ENCODE data around the gene INPP5A. TPM values are rescaled to one million over a fixed set of nuclear protein-coding genes. Genes with fewer than 3 reads are reported as not detected.

Gene INPP5A
- total RNA-seq, 2 donors from 2014 or later = 20.7 to 26.7 TPM

DNA sequence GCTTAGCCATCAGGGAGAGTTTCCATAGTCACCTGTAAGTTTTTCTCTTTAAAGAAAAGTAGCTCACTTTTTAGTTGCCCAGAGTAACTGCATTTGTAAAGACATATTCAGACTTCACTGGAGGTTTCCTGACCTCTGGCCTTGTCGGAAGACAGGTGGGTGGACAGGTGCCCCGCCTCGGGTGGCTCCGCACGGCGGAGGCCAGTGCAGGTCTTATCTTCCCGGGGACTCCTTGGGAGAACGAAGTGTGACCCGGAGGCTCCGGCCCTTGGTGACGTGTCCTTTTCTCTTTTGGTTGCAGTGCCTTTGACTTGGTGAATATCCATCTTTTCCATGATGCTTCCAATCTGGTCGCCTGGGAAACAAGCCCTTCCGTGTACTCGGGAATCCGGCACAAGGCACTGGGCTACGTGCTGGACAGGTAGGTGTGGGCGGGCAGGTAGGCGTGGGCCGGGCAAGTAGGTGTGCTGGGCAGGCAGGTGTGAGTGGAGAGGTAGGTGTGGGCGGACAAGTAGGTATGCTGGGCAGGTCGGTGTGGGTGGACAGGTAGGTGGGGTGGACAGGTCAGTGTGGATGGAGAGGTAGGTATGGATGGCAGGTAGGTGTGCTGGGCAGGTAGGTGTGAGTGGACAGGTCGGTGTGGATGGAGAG lies 172.6 kb downstream of the INPP5A start:
- no peak overlapping the region for H3K9ac ChIP-seq (ENCODE audit: extremely low read depth, low read length, poor library complexity, severe bottlenecking)
- H3K4me3 ChIP-seq (ENCODE audit: low read length) = no peak overlapping the region
- no peaks in the 10 kb centered on the region for H3K27me3 ChIP-seq (ENCODE audit: control insufficient read depth, insufficient read depth, low read length, poor library complexity, severe bottlenecking)
- DNase-seq = peak; percentile 32
- peaks cover 18% of the 10 kb centered on the region for H3K9me3 ChIP-seq (ENCODE audit: control insufficient read depth, low read length)
- Mint-ChIP-seq H3K4me1 (no peaks in the 10 kb centered on the region), H3K36me3 (ENCODE audit: low read depth) (peaks cover 49% of the 10 kb centered on the region), H3K27me3 (ENCODE audit: insufficient read depth) (no peaks in the 10 kb centered on the region), H3K9me3 (peaks cover 31% of the 10 kb centered on the region), H3K27ac (no peak overlapping the region), H3K4me3 (no peak overlapping the region)
- TF ChIP-seq, protein P1, sequence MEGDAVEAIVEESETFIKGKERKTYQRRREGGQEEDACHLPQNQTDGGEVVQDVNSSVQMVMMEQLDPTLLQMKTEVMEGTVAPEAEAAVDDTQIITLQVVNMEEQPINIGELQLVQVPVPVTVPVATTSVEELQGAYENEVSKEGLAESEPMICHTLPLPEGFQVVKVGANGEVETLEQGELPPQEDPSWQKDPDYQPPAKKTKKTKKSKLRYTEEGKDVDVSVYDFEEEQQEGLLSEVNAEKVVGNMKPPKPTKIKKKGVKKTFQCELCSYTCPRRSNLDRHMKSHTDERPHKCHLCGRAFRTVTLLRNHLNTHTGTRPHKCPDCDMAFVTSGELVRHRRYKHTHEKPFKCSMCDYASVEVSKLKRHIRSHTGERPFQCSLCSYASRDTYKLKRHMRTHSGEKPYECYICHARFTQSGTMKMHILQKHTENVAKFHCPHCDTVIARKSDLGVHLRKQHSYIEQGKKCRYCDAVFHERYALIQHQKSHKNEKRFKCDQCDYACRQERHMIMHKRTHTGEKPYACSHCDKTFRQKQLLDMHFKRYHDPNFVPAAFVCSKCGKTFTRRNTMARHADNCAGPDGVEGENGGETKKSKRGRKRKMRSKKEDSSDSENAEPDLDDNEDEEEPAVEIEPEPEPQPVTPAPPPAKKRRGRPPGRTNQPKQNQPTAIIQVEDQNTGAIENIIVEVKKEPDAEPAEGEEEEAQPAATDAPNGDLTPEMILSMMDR (conservative IDR thresholded peaks at IDR 0.05) = no peak
- no peak overlapping the region for H3K27ac ChIP-seq (ENCODE audit: low read depth, low read length)
- H3K36me3 ChIP-seq (ENCODE audit: control insufficient read depth, insufficient read depth, low read length) = no peaks in the 10 kb centered on the region
- WGBS, 2 experiments (ENCODE audit: insufficient coverage in 1 of 2, insufficient read length in 1 of 2) = 93 to 94% methylated on average over 19 to 22 of the region's 22 CpGs
- no peaks in the 10 kb centered on the region for H3K4me1 ChIP-seq (ENCODE audit: control insufficient read depth, insufficient read depth, low read length)

DNA sequence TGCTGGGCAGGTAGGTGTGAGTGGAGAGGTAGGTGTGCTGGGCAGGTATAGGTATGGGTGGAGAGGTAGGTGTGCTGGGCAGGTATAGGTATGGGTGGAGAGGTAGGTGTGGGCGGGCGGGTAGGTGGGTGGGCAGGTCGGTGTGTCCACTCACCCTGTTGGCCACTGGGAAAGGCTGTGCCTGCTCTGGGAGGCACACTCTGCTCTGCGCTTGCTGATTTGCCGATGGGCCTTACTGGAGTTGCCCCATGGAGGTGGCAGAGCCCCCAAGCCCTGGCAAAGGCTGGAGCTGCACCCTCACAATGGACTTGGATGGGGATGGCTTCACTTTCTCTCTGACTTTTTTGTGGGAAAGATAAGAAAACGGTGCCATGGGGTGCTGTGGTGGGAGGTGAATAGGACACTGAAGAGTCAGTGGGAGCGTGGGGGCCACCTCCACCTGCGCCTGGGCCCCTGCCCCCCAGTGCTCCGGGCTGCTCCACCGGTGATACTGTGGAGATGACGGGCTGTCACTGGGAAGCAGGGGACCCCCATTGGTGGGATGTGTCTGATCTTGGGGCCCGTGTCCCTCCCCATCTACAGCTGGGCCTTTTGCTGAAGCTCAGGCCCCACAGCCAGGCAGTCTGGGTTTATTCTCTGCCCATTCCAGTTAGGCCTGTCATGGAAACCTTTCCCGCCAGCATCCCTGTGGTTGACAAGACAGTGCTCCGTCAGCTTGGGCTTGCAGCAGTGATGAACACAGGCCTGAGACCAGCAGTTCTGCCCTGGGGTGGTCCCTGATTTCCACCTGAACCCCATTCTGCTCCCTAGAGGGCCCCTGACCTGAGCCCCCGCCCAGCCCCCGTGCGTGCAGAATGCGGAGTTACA lies 173.4 kb downstream of the INPP5A start:
- peaks cover 10% of the 10 kb centered on the region for H3K9me3 ChIP-seq (ENCODE audit: control insufficient read depth, low read length)
- H3K9ac ChIP-seq (ENCODE audit: extremely low read depth, low read length, poor library complexity, severe bottlenecking) = no peak overlapping the region
- Mint-ChIP-seq H3K36me3 (ENCODE audit: low read depth) (peaks cover 41% of the 10 kb centered on the region), H3K27ac (no peak overlapping the region), H3K27me3 (ENCODE audit: insufficient read depth) (no peaks in the 10 kb centered on the region), H3K4me1 (no peaks in the 10 kb centered on the region), H3K4me3 (no peak overlapping the region), H3K9me3 (peaks cover 23% of the 10 kb centered on the region)
- TF ChIP-seq, protein P1 (conservative IDR thresholded peaks at IDR 0.05) = no peak
- no peaks in the 10 kb centered on the region for H3K4me1 ChIP-seq (ENCODE audit: control insufficient read depth, insufficient read depth, low read length)
- H3K27me3 ChIP-seq (ENCODE audit: control insufficient read depth, insufficient read depth, low read length, poor library complexity, severe bottlenecking) = no peaks in the 10 kb centered on the region
- peak; percentile 32 for DNase-seq
- H3K4me3 ChIP-seq (ENCODE audit: low read length) = no peak overlapping the region
- H3K27ac ChIP-seq (ENCODE audit: low read depth, low read length) = no peak overlapping the region
- 91 to 95% methylated on average over 11 to 18 of the region's 18 CpGs for WGBS, 2 experiments (ENCODE audit: insufficient coverage in 1 of 2, insufficient read length in 1 of 2)
- H3K36me3 ChIP-seq (ENCODE audit: control insufficient read depth, insufficient read depth, low read length) = no peaks in the 10 kb centered on the region

DNA sequence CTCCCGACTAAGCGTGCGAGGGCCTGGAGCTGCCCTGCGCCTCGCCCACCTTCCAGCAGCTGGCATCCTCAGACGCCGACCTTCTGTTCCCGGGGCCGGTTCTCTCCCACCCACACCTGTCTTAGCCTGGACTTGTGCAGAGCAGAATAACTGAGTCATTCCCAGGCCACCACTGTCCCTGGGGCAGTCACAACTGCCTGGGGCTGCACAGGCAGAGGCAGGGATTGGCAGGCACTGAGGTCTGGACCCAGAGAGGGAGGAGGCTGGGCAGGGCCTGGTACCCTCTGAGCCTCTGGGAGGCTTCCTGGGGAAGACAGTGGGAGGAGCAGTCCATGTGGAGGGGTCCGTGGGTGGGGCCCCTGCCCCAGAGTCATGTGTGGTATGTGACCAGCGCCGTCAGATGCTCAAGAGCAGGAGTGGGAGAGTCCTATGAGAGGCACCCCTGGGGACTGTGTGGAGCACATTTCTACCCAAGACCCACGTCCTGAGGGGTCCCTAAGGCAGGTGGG lies 174.1 kb downstream of the INPP5A start:
- Mint-ChIP-seq H3K9me3 (peaks cover 16% of the 10 kb centered on the region), H3K27ac (no peak overlapping the region), H3K4me3 (no peak overlapping the region), H3K27me3 (ENCODE audit: insufficient read depth) (no peaks in the 10 kb centered on the region), H3K4me1 (no peaks in the 10 kb centered on the region), H3K36me3 (ENCODE audit: low read depth) (peaks cover 41% of the 10 kb centered on the region)
- no peaks in the 10 kb centered on the region for H3K27me3 ChIP-seq (ENCODE audit: control insufficient read depth, insufficient read depth, low read length, poor library complexity, severe bottlenecking)
- peaks cover 3% of the 10 kb centered on the region for H3K9me3 ChIP-seq (ENCODE audit: control insufficient read depth, low read length)
- peak; percentile 41 for DNase-seq
- no peaks in the 10 kb centered on the region for H3K4me1 ChIP-seq (ENCODE audit: control insufficient read depth, insufficient read depth, low read length)
- 95 to 96% methylated on average over 11 to 13 of the region's 13 CpGs for WGBS, 2 experiments (ENCODE audit: insufficient coverage in 1 of 2, insufficient read length in 1 of 2)
- no peak overlapping the region for H3K27ac ChIP-seq (ENCODE audit: low read depth, low read length)
- TF ChIP-seq, protein P1 (conservative IDR thresholded peaks at IDR 0.05) = no peak
- no peak overlapping the region for H3K9ac ChIP-seq (ENCODE audit: extremely low read depth, low read length, poor library complexity, severe bottlenecking)
- no peak overlapping the region for H3K4me3 ChIP-seq (ENCODE audit: low read length)
- no peaks in the 10 kb centered on the region for H3K36me3 ChIP-seq (ENCODE audit: control insufficient read depth, insufficient read depth, low read length)
